Measurements from ENCODE around the gene KRTAP5-5.

DNA sequence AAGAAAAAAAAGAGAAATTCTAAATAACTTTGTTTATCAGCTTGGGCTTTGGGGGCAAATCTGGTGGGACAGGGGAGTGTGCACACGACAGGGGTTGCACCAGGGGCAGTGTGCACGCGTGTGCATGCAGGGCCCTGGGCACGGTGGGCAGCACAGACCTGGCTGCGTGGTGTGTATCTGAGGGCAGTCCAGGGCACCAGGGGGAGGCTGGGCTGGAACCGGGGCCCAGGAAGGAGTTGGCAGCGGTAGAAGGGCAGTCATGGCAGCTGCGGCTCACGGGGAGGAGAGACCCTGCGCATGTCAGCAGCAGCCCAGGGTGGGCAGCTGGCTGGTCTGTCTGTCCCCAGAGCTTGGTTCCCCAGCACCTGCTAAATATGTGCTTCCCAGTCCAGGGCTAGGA is 4.3 kb downstream of the KRTAP5-5 start:
- TF ChIP-seq, protein P1, sequence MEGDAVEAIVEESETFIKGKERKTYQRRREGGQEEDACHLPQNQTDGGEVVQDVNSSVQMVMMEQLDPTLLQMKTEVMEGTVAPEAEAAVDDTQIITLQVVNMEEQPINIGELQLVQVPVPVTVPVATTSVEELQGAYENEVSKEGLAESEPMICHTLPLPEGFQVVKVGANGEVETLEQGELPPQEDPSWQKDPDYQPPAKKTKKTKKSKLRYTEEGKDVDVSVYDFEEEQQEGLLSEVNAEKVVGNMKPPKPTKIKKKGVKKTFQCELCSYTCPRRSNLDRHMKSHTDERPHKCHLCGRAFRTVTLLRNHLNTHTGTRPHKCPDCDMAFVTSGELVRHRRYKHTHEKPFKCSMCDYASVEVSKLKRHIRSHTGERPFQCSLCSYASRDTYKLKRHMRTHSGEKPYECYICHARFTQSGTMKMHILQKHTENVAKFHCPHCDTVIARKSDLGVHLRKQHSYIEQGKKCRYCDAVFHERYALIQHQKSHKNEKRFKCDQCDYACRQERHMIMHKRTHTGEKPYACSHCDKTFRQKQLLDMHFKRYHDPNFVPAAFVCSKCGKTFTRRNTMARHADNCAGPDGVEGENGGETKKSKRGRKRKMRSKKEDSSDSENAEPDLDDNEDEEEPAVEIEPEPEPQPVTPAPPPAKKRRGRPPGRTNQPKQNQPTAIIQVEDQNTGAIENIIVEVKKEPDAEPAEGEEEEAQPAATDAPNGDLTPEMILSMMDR (conservative IDR thresholded peaks at IDR 0.05; ENCODE audit: low read length), result no peak
- TF ChIP-seq EZH2phosphoT487 (IDR thresholded peaks at IDR 0.05; ENCODE audit: borderline replicate concordance), result no peak

All from Loucy (cell line).